ENCODE results near the gene ARHGAP10.

Gene ARHGAP10

DNA sequence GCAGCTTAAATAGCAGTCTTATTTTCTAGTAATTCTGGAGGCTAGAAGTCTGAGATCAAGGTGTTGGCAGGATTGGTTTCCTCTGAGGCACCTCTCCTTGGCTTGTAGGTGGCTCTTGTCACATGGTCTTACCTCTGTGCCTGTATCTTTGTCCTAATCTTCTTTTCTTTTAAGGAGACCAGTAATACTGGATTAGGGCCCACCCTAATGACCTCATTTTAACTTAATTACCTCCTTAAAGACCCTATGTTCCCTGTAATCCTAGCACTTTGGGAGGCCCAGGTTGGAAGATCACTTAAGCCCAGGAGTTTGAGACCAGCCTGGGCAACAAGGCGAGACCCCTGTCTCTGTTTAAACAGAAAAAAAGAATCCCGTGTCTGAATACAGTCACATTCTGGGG is 38.9 kb downstream of the ARHGAP10 start:
- DNase-seq: no peak

DNA sequence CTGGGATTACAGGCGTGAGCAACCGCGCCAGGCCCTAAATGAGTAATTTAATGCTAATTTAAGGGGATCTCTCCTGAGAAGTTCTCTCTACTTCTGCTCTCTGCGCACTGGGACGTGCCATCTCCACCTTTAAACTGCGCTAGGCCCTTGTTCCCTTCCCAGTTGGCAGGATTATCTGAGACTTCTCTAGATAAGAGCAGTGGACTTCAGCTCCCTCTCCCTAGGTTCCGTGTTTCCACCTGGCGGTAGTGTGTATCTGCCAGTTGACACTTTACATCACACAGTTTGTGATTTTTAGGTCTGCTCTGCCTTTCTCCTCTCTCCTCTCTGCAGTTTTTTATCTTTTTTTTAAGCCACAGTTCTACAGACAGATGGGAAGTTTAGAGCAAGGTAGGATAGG is 40.2 kb downstream of the ARHGAP10 start:
- DNase-seq: no peak

DNA sequence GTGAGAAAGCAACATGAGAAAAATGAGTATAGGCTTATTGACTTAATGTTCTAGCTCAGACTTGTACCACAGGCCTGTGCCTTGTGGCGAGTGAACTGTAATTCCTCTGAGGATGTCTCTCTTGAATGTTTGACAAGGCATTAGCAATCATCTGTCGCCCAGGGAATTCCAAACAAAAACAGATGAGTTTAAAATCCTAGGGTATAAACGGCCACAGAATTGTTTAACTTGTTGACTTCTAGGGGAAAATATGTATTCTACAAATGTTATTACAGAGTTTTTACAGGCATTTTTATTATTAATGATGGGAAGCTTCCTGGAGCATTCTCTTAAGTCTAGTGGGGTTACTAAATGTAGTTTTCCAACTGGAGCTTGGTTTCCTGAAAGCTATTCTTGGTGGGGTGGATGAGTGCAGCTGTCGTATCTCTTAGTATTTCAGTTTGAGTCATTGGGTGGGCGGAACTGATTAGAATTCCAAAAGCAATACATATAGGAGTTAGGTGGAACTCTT is 40.6 kb downstream of the ARHGAP10 start:
- peak; percentile 71 for DNase-seq

DNA sequence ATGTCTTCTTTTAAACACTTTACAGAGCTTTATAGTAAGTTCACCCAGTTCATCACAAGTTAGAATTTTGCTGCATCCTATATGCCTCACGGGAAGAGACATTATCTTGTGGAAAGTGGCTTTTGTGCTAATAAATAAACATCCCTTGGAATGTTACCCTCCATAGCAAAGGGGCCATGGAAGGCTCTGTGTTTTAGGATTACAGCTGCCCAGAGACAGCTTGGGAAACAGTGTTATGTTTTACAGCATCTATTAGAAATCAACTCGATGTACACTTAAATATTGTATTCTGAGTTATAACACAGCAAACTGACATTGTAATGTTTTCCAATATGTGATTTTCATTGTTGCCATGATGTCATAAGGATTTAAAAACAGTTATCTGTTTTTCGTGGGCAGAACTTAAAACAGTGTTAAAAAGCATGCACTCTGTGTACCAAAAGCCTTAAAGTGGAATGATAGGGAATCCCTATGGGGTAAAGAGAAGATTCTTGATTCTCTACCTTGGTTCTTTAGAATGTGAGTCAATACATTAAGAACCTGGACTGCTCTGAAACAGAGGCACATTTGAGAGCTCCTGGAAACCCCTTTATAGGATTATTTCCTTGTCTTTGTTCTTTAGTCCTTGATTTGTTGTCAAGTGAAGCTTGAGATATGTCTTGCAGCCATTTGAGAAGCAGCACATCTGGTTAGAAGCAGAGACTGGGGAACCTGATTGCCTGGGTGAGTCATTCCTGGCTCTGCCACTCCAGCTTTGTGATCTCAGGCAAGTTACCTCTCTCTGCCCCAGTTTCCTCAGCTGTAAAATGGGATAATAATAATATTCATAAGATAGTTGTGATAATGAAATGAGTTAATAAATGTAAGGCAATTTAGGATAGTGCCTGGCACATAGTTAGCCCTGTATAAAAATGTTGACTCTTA is 41.6 kb downstream of the ARHGAP10 start:
- DNase-seq: peak; percentile 34

DNA sequence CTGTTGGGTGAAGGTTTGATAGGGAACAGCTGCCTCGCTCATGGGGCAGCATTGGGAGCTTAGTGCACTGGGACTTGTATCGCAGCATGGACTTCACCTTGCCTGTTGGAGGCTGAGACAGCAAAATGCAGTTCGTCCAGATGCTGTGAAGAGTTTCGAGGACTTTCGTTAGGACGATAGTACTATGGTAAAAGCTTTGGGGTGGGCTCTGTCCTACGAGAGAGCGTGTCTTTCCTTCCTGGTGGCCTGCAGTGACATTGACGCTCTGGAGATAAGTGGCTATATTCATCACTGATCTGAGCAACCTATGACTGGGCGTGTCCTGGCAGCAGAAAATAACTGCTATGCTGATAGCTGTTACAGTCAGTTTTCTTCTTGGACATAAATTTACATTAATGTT is 44.8 kb downstream of the ARHGAP10 start:
- DNase-seq: no peak

DNA sequence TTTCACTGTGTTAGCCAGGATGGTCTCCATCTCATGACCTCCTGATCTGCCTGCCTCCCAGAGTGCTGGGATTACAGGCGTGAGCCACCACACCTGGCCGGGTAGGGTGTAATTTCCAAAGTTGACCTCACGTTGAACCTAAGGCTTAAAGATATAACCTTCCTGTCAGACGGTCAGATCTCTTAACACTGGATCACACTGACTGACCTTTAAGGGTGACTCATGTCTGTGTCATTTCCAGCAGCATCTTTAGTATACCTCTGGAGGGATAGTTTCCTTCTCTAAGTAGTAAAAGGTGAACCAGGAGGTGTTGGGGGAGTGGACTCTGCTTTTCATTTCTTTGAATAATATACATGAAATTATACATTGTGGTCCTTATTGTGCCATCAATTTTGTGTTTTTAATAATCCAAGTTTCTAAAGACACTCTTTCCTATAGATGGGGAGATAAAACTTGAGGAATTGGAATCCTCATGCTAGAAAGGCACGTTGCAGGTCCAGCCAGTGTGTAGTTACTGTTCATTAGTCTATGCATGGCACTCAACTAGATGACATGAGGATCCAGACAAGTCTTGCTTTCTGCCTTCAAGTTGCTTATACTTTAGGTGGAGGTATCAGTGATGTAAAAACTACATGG is 45.7 kb downstream of the ARHGAP10 start:
- no peak for DNase-seq

DNA sequence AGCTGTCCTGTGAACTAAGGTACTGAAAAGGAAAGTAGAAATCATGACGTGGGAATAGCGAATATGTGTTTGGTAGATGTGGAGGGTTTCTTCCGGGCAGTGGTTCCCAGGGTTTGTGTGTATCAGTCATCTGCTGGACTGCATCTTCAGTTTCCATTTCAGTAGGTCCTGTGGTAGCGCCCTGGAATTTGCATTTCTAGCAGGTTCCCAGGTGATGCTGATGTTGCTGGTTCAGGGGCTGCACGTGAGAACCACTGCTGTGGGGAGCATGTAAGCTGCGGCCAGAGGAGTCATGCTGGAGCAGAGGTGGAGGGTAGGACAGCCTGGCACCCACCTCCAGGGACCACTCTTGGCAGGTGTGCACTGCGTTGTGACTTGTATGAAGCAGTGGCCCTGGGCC is 47.1 kb downstream of the ARHGAP10 start:
- no peak for DNase-seq

DNA sequence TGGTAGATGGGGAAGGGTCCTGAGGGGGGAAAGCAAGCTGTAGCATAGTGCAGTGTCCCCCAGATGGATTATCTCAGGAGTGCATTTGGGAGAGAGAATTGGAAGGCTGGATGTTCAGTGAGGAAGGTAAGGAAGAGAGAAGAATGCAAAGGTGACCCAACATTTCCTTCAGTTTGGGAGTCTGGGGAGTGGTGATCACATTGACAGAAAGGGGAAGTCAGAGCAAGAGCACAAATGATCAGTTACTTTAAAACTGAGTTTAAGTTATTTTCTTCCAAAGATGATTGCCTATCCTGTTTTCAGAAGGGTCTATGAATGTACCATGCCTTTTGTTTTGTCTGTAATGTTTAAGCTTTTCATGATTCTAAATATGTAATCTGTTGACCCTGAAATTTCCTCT is 47.6 kb downstream of the ARHGAP10 start:
- no peak for DNase-seq

DNA sequence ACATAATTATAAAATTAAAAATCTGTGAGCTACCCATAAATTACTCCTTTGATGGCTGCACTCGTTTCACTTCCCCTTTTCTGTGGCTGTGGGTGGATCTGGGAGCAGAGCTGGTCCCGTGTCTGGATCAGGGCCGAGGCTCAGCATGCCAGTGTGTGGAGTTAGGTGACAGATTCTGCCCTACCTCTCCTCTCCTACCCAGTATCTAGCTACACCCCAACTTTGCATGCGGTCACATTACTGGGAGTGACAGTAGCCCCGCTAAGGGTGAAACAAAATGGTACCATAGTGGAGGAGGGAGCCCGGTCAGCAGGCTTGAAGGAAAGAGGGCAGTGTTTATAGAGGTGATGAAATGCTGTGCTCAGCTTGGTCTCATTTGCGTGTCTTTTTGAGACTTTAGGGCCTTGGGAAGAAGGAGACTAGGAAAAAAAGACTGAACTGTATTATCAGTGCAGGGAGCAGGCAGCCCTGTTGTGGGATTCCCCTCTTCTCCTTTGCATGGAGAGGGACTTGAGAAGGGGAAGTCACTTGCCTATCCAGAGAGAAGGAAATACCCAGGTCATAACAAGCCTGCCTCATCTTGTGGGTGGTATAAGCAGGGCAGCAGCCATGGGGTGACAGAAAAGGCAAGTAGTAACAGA is 48.4 kb downstream of the ARHGAP10 start:
- no peak for DNase-seq

DNA sequence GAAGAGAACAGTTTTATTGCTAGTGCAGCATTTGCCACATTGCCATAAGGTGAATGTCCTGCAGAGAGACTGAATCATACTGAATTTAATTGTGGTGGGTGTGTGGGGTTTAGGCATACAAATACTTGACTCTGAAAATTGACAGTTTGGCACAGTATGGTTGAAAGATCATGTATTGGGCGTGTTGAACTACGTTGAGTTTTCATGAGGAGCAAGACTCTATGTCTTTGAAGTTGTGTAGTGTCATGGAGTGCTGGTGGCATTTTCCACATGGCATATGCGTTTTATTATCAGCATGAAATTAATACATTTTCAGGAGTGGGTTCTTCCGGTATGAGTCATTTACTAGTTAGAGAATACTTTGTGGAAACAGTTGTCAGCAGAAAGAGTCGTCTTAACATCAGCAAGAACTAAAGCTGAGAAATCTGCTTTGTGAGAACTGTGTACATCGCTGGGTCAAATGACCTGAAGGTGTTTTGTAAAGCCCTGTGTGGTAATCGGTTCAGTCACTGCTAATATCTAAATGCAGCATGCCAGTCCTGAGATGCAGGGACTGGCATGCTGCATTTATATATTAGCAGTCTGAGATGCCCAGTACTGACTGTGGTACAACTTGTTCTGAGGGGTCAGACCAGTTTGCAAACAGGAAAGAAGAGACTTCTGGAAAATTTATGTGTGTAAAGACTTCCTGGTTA is 50.3 kb downstream of the ARHGAP10 start:
- peak; percentile 14 for DNase-seq

DNA sequence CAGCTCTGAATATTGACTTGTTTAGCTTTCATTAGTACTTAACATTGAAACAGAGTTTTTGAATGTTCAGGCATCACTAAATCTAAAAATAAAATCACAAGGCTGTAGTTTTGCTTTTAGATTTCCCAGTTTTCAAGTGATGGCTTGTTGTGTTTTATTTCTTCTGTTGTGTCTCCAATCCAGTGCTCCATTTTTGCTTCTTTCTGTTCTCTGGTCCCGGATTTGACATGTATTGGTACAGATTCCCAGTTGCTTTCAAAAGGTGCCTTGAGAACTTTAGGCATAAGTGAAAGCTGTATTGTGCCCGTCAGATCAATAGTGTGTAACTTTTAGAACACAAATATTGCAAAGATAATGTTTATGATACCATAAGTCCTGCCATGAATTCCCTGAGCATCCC is 53.2 kb downstream of the ARHGAP10 start:
- DNase-seq: no peak

DNA sequence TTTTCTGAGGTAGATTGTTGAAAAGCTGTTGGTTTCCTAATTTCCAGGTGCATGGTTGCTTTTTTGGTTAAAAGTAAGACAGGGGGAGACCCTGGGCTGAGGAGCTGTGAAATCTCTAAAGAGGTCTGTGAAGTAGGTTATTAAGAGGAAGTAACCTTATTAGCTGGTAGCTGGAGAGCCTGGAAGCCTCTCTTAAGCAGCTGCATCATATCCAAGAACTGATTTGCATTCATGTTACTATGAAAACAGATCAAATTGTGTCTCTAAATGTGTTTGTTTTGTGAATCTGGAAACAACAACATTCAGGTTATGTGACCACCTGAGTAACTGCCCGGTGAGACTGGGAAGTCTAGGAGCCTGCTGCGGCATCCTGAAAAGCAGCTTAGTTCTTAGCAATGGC is 54.1 kb downstream of the ARHGAP10 start:
- no peak for DNase-seq

DNA sequence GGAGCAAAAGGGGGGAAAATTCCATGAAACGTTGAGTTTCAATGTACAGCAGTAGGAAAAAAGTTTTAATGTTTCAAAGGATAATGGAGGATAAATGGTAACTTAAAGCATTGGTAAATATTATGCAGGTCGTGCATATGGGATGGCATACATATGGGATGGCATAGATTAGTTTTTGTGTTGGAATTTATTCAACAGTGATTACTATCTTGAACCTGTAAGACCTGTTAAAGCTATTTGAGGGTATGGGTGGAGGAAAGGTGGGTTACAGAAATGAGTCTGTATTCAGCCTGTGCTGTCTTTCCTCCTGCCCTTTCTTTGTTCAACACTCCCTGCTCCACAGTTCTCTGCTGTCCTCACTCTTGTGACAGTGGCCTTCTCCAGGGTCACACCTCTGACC is 54.6 kb downstream of the ARHGAP10 start:
- DNase-seq: no peak

DNA sequence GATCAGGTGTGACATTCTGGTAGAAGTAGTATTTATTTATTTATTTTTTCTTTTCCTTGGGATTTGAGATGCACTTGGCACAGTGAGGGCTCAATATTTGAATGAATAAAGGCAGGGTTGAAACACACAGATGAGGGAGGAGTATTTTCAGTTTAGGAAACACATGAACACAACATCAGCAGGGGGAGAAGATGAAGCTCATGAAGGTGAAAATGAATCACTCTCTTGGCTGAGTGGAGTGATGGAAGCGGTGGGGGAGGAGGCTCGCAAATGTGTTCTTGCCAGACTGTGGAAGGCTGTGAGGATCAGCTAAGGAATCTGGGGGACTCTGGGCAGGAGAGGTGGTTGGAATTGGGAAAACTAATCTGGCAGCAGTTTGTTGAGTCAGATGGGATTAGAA is 55.3 kb downstream of the ARHGAP10 start:
- DNase-seq: peak; percentile 75

DNA sequence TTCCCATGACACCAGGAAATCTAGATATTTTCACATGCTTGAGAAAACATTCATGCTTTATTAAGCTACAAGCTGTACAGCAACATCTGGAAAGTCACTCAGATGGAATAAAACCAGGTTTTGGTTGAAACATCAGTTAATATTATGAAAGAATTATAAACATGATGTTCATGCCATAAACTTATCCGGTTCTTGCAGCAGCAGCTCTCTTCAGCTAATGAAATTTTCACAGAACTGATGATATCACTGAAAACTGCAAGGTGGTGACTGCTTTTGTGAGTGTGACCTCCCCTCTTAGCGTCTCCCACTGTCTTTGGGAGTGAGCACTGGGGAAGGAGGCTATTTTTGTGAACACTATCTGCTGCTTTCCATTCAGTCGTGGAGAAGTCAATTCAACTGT is 56.9 kb downstream of the ARHGAP10 start:
- no peak for DNase-seq

DNA sequence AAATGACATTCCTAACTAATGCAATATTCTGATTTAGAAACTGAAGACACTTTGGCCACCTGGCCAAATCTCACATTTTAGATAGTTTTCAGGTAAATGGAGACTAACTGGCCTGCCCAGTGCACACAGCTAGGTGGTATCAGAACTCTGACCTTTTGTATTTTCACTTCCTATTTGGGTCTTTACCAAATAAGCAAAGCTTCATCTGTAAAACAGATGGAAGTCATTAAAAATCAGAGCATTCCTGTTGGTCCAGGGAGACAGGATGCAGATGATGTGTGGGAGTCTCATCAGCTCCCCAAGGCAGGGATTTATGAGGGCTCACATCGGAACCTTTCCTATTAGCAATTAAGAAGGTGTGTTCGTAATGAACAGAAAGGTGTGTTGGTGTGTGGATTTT is 57.7 kb downstream of the ARHGAP10 start:
- DNase-seq: peak; percentile 39

DNA sequence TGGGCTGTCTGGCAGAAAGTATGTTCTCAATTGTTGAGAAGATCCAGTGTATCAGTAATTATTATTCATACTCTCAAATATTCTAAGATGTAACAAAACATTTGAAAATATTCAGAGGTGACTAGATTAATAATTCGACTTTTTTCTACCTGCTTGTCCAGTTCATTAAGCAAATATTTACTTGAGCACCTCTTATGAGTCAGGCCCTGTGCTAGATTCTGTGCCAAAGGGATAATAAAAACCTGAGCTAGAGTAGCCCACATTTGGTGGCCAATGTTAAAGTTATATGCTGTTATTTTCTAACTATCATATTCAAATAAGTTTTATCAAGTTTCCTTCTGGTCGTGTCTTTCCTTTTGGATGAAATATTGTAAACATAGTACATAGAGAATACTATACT is 58.5 kb downstream of the ARHGAP10 start:
- no peak for DNase-seq

DNA sequence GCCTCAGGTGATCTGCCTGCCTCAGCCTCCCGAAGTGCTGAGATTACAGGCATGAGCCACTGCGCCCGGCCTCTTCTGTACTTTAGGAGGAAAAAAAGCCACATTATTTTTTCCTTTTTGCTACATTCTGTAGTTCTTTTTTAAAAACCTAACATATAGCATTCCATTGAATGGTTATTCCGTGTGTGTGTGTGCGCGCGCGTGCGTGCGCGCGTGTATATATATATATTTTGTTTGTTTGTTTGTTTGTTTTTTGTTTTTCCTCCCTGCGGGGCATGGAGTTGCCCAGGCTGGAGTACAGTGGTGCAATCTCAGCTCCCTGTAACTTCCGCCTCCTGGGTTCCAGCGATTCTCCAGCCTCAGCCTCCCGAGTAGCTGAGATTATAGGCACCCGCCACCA is 59.5 kb downstream of the ARHGAP10 start:
- no peak for DNase-seq

DNA sequence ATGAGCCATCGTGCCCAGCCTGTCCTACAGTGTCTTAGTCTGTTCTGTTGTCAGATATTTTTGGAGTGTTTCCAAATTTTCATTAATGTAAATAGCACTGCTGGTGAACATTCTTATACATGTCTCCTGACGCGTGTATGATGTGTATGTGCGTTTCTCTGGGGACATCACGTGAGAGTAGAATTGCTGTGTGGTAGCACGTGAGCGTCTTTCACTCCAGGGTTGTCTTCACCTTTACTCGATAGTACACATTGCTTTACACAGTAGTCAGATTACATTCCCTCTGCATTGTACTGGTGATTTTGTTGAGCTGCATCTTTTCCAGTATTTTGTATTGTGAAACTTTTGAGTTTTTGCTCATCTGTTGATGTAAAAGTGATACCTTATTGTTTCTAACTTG is 60.0 kb downstream of the ARHGAP10 start:
- no peak for DNase-seq

DNA sequence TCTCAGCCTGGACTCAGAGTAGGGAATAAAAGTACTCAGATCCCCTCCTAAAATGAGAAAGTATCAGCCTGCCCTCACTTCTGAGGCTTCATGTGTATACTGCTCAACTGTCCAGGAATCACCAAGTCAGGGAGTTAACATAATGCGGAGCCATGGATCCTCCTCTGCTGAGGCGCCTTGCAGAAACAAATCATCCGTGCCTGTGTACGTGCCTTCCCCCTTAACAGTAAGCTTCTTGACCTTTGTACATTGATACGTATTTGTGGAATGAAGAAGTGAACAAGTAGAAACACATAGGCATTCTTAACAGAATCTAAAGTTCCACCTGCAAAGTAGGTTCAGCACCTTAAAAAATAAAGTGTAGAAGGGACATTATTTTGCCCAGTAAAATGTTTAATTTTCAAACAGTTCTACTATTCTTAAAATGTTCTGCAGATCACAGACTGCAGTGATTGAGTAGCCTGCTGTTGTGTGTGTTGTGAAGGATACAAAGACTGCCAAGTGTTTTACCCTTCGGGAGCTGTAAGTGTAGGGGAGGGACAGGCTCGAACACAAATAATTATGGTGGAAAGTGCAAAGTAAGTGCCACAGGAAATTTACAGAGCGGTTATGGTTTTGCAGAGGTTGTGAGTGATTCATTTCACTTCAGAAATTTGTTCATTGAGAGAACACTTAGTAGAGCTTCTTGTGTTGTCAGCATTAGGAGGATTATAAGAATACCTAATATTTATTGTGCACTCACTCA is 61.9 kb downstream of the ARHGAP10 start:
- peak; percentile 2 for DNase-seq

DNA sequence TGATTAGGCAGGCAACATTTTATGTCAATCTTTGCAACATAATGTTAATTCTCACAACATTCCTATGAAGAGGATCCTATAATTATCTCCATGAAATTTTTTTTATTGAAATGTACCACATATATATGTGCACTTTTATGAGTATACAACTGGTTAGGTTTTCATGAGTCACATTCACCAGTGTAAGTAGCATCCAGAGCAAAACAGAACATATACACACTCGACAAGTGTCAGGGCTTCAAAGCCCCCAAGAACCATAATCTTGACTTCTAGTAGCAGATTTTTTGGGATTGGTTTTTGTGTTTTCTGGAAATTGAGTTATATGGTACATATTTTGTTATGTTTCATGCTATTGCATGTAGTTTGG is 62.4 kb downstream of the ARHGAP10 start:
- DNase-seq: no peak

DNA sequence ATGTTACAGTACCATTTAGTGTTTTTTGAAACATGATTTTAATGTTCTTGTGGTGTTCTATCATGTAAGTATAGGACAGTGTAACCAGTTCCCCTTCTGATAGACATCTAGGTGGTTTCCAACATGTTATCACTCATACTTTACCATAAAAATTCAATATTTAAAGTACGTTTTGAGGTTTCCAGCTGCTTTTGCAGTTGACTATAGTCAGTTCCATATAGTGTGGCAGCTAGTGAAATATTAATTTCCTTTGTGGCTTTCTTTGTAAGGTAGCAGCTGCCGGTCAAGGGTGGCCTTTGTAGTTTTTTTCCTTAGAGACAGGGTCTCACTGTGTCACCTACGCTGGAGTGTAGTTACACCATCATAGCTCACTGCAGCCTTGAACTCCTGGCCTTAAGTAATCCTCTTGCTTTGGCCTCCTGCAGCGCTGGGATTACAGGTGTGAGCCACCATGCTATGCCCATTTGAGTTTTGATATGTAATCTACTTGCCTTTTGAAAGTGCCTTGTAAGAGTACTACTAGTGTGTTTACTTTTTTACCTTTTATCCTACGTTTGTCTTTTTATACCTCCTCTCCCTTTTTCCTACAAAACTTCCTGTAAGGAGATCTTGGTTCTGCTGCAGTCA is 63.0 kb downstream of the ARHGAP10 start:
- DNase-seq: no peak

All from HCEC 1CT (cell line).